Measurements from ENCODE around the gene PRKD1.

The PRKD1 gene

GRCh38 chr14:29671034-29671433 lies 256.6 kb downstream of the PRKD1 start:
- no peak for DNase-seq (ENCODE audit: low spot score)

GRCh38 chr14:29668201-29668600 lies 259.4 kb downstream of the PRKD1 start:
- DNase-seq (ENCODE audit: low spot score): no peak

GRCh38 chr14:29664515-29664914 lies 263.1 kb downstream of the PRKD1 start:
- no peak for DNase-seq (ENCODE audit: low spot score)

GRCh38 chr14:29663281-29663801 lies 264.3 kb downstream of the PRKD1 start:
- no peak for DNase-seq (ENCODE audit: low spot score)

- peak; percentile 19 for DNase-seq (ENCODE audit: low spot score)
Measured at GRCh38 chr14:29654901-29655550, 272.6 kb downstream of the PRKD1 start.

GRCh38 chr14:29653303-29653702 lies 274.3 kb downstream of the PRKD1 start:
- no peak for DNase-seq (ENCODE audit: low spot score)

- DNase-seq (ENCODE audit: low spot score): no peak
Measured at GRCh38 chr14:29652571-29652970, 275.1 kb downstream of the PRKD1 start.

GRCh38 chr14:29650554-29651269 lies 276.9 kb downstream of the PRKD1 start:
- DNase-seq (ENCODE audit: low spot score): peak; percentile 35

- DNase-seq (ENCODE audit: low spot score): no peak
Measured at GRCh38 chr14:29649170-29649569, 278.5 kb downstream of the PRKD1 start.

- no peak for DNase-seq (ENCODE audit: low spot score)
Measured at GRCh38 chr14:29648045-29648444, 279.6 kb downstream of the PRKD1 start.

GRCh38 chr14:29645117-29645516 lies 282.5 kb downstream of the PRKD1 start:
- no peak for DNase-seq (ENCODE audit: low spot score)

- DNase-seq (ENCODE audit: low spot score): no peak
Measured at GRCh38 chr14:29643433-29644211, 284.0 kb downstream of the PRKD1 start.

GRCh38 chr14:29637411-29637810 lies 290.2 kb downstream of the PRKD1 start:
- peak; percentile 64 for DNase-seq (ENCODE audit: low spot score)

- DNase-seq (ENCODE audit: low spot score): no peak
Measured at GRCh38 chr14:29636870-29637269, 290.8 kb downstream of the PRKD1 start.

- DNase-seq (ENCODE audit: low spot score): no peak
Measured at GRCh38 chr14:29630566-29631160, 297.0 kb downstream of the PRKD1 start.

GRCh38 chr14:29629839-29630238 lies 297.8 kb downstream of the PRKD1 start:
- DNase-seq (ENCODE audit: low spot score): no peak

- peak; percentile 27 for DNase-seq (ENCODE audit: low spot score)
Measured at GRCh38 chr14:29627137-29627536, 300.5 kb downstream of the PRKD1 start.

- no peak for DNase-seq (ENCODE audit: low spot score)
Measured at GRCh38 chr14:29618323-29619067, 309.2 kb downstream of the PRKD1 start.

GRCh38 chr14:29616922-29617321 lies 310.7 kb downstream of the PRKD1 start:
- DNase-seq (ENCODE audit: low spot score): no peak

- no peak for DNase-seq (ENCODE audit: low spot score)
Measured at GRCh38 chr14:29608861-29609260, 318.8 kb downstream of the PRKD1 start.

- no peak for DNase-seq (ENCODE audit: low spot score)
Measured at GRCh38 chr14:29607169-29607568, 320.5 kb downstream of the PRKD1 start.

GRCh38 chr14:29603696-29604095 lies 324.0 kb downstream of the PRKD1 start:
- DNase-seq (ENCODE audit: low spot score): no peak
